ENCODE results near the gene POFUT2.

Gene POFUT2

GRCh38 chr21:45279446-45280177 is 8.1 kb downstream of the POFUT2 start:
- Histone ChIP-seq H3K4me3 (replicated peaks; ENCODE audit: insufficient read depth, low read length) (no peak overlapping the region), H3K27me3 (ENCODE audit: insufficient read depth, poor library complexity, severe bottlenecking) (no peaks in the 10 kb centered on the region), H3K27ac (replicated peaks) (no peak overlapping the region)
- DNase-seq (ENCODE audit: low read depth in 1 of 2, low spot score in 1 of 2) = no peak
- TF ChIP-seq GABPA (IDR thresholded peaks at IDR 0.05; ENCODE audit: low read depth) (no peak), CTCF (IDR thresholded peaks at IDR 0.05; ENCODE audit: insufficient read depth, low read length) (no peak)

- Histone ChIP-seq H3K4me3 (replicated peaks; ENCODE audit: insufficient read depth, low read length) (no peak overlapping the region), H3K27ac (replicated peaks) (no peak overlapping the region), H3K27me3 (ENCODE audit: insufficient read depth, poor library complexity, severe bottlenecking) (no peaks in the 10 kb centered on the region)
- no peak for TF ChIP-seq SPI1 (IDR thresholded peaks at IDR 0.05; ENCODE audit: borderline replicate concordance, low read depth)
- no peak for DNase-seq (ENCODE audit: low read depth in 1 of 2, low spot score in 1 of 2)
Measured at GRCh38 chr21:45278156-45278911, 9.4 kb downstream of the POFUT2 start.

GRCh38 chr21:45277101-45278045 is 10.3 kb downstream of the POFUT2 start:
- no peak for DNase-seq (ENCODE audit: low read depth in 1 of 2, low spot score in 1 of 2)

More at GRCh38 chr21:45277101-45278045, 10.3 kb downstream of the POFUT2 start:
- no peak overlapping the region for H3K4me3 ChIP-seq (replicated peaks; ENCODE audit: insufficient read depth, low read length)
- H3K27ac ChIP-seq (replicated peaks) = no peak overlapping the region
- H3K27me3 ChIP-seq (ENCODE audit: insufficient read depth, poor library complexity, severe bottlenecking) = no peaks in the 10 kb centered on the region
- TF ChIP-seq REST (IDR thresholded peaks at IDR 0.05; ENCODE audit: insufficient replicate concordance, low read depth) (no peak), CTCF (IDR thresholded peaks at IDR 0.05; ENCODE audit: insufficient read depth, low read length) (no peak), POLR2AphosphoS5 (IDR thresholded peaks at IDR 0.05; ENCODE audit: low read depth) (no peak), GABPA (IDR thresholded peaks at IDR 0.05; ENCODE audit: low read depth) (no peak), SPI1 (IDR thresholded peaks at IDR 0.05; ENCODE audit: borderline replicate concordance, low read depth) (no peak)
